ENCODE results near the gene FAM167B. TPM values are rescaled to one million over a fixed set of nuclear protein-coding genes. Genes with fewer than 3 reads are reported as not detected.
"Not testable (repeated sequence)": the region's sequence is repeated elsewhere in the genome, so short reads cannot be mapped to it uniquely, and the experiment has no call there.

Gene FAM167B
- total and polyA plus RNA-seq, 2 donors (not counting 1 experiment from before 2014, with no cell fraction given): 1.1 to 5.4 TPM

DNA sequence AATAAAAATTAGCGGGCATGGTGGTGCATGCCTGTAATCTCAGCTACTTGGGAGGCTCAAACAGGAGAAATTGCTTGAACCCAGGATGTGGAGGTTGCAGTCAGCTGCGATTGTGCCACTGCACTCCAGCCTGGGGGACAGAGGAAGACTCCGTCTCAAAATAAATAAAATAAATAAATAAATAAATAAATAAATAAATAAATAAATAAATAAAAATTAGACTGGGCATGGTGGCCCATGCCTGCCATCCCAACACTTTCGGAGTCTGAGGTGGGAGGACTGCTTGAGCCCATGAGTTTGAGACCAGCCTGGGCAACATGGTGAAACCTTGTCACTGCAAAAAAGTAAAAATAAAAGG lies 16.2 kb downstream of the FAM167B start:
- H3K27me3 ChIP-seq (replicated peaks in 1 of 4; ENCODE audit: control extremely low read depth in 1 of 4, control insufficient read depth in 3 of 4, insufficient read depth in 4 of 4, low read length in 3 of 4); H3K27me3 Mint-ChIP-seq; H3K27ac Mint-ChIP-seq; H3K4me3 ChIP-seq (ENCODE audit: control extremely low read depth in 1 of 5, extremely low read depth in 1 of 5, insufficient read depth in 1 of 5, low read depth in 2 of 5, low read length in 4 of 5); H3K9ac ChIP-seq (ENCODE audit: low read length); POLR2A ChIA-PET; H2AFZ ChIP-seq (ENCODE audit: insufficient read depth, low read depth, low read length, poor library complexity, severe bottlenecking); intact Hi-C loops (cut with micrococcal nuclease); H3K9me3 Mint-ChIP-seq (ENCODE audit: insufficient read depth); H3K9me3 ChIP-seq (ENCODE audit: control extremely low read depth in 1 of 3, control insufficient read depth in 2 of 3, insufficient read depth in 1 of 3, low read length in 2 of 3); H3K36me3 ChIP-seq (replicated peaks in 1 of 2; ENCODE audit: control extremely low read depth in 1 of 2, control insufficient read depth in 1 of 2, extremely low read depth in 1 of 2, insufficient read depth in 2 of 2, low read length in 1 of 2); DNase-seq; H4K20me1 ChIP-seq (ENCODE audit: control insufficient read depth, insufficient read depth, low read length, poor library complexity, severe bottlenecking); H3K4me3 Mint-ChIP-seq; ATAC-seq (ENCODE audit: low read depth); H3K27ac ChIP-seq (ENCODE audit: low read length in 2 of 2): not testable (repeated sequence)
- Histone ChIP-seq H3K79me2 (ENCODE audit: control insufficient read depth, insufficient read depth, low read length) (peaks cover 78% of the 10 kb centered on the region), H3K4me2 (replicated peaks; ENCODE audit: low read depth, low read length, poor library complexity, severe bottlenecking) (peak overlapping the region; percentile 52), H3K4me1 (ENCODE audit: control insufficient read depth in 2 of 2, insufficient read depth in 2 of 2, low read length in 2 of 2) (peaks cover 22 to 28% of the 10 kb centered on the region in 2 donors)
- CTCF ChIA-PET: interaction anchor here (1.1 to 5.6 kb wide), 3 partner anchors 14 to 53 kb away, joined by 3 to 44 read pairs (median 3); partner anchors contain the start of genes FAM167B and LCK
- H3K4me1 Mint-ChIP-seq: peaks cover 30% of the 10 kb centered on the region
- WGBS (ENCODE audit: insufficient coverage): 100% methylated on average over 1 of the region's 4 CpGs

- intact Hi-C loops (cut with micrococcal nuclease): loop anchor here (2.0 kb wide), 1 partner anchor 13 kb away; the partner anchor contains the start of gene LCK
- Histone ChIP-seq H3K4me1 (ENCODE audit: control insufficient read depth in 2 of 2, insufficient read depth in 2 of 2, low read length in 2 of 2) (peaks cover 22 to 28% of the 10 kb centered on the region in 2 donors), H3K9ac (ENCODE audit: low read length) (peak overlapping the region; percentile 10), H3K36me3 (replicated peaks in 1 of 2; ENCODE audit: control extremely low read depth in 1 of 2, control insufficient read depth in 1 of 2, extremely low read depth in 1 of 2, insufficient read depth in 2 of 2, low read length in 1 of 2) (peaks cover 0 to 3% of the 10 kb centered on the region in 2 experiments), H3K4me3 (ENCODE audit: control extremely low read depth in 1 of 5, extremely low read depth in 1 of 5, insufficient read depth in 1 of 5, low read depth in 2 of 5, low read length in 4 of 5) (peak overlapping the region in 1 of 5 experiments; percentile 11), H2AFZ (ENCODE audit: insufficient read depth, low read depth, low read length, poor library complexity, severe bottlenecking) (peak overlapping the region; percentile 23), H4K20me1 (ENCODE audit: control insufficient read depth, insufficient read depth, low read length, poor library complexity, severe bottlenecking) (no peaks in the 10 kb centered on the region), H3K79me2 (ENCODE audit: control insufficient read depth, insufficient read depth, low read length) (peaks cover 72% of the 10 kb centered on the region), H3K27ac (ENCODE audit: low read length in 2 of 2) (peak overlapping the region; percentile 32 to 39), H3K9me3 (ENCODE audit: control extremely low read depth in 1 of 3, control insufficient read depth in 2 of 3, insufficient read depth in 1 of 3, low read length in 2 of 3) (peaks cover 0 to 2% (median 0%) of the 10 kb centered on the region in 3 donors), H3K27me3 (replicated peaks in 1 of 4; ENCODE audit: control extremely low read depth in 1 of 4, control insufficient read depth in 3 of 4, insufficient read depth in 4 of 4, low read length in 3 of 4) (no peaks in the 10 kb centered on the region), H3K4me2 (replicated peaks; ENCODE audit: low read depth, low read length, poor library complexity, severe bottlenecking) (peak overlapping the region; percentile 52)
- peaks cover 30% of the 10 kb centered on the region for H3K4me1 Mint-ChIP-seq
- no peaks in the 10 kb centered on the region for H3K27me3 Mint-ChIP-seq
- no CpG with 5 or more reads among the region's 4 CpGs for WGBS (ENCODE audit: insufficient coverage)
- peak; percentile 71 for ATAC-seq (ENCODE audit: low read depth)
- H3K4me3 Mint-ChIP-seq: peak overlapping the region; percentile 62
- peak; percentile 51 for DNase-seq
- ChIA-PET POLR2A (interaction anchor here (1.3 kb wide), 1 partner anchor 13 kb away, joined by 4 read pairs; the partner anchor contains the start of gene LCK), CTCF (interaction anchor here (1.7 kb wide), 1 partner anchor 8 kb away, joined by 6 read pairs; no protein-coding TSS in a partner anchor)
- peak overlapping the region; percentile 72 for H3K27ac Mint-ChIP-seq
- H3K9me3 Mint-ChIP-seq (ENCODE audit: insufficient read depth): no peaks in the 10 kb centered on the region
- no peak for TF ChIP-seq CTCF (IDR thresholded peaks at IDR 0.05)
- TF ChIP-seq EZH2 (IDR thresholded peaks at IDR 0.05; ENCODE audit: borderline replicate concordance, insufficient read depth, low read depth, low read length, poor library complexity, severe bottlenecking): no peak
These were observed 16.7 kb downstream of the FAM167B start for GRCh38 chr1:32263744-32264143.

Measured in B cell (primary cell).